Endothelial cell (in vitro differentiated cells): ENCODE measurements around the gene TTC7B. TPM values are rescaled to one million over a fixed set of nuclear protein-coding genes. Genes with fewer than 3 reads are reported as not detected.
"Not testable (repeated sequence)": the region's sequence is repeated elsewhere in the genome, so short reads cannot be mapped to it uniquely, and the experiment has no call there.

ENCODE experiments used
- DNase-seq: peaks from one replicate; pipeline ENCODE4 v3.0.0; 2021; ENCODE audit warnings: low spot score
- H3K27ac Mint-ChIP-seq: one replicate; pipeline ENCODE4 v1.8.0; 2021; ENCODE audit warnings: mixed read lengths, inconsistent platforms; ENCODE audit not compliant: unreplicated experiment
- H3K27me3 Mint-ChIP-seq: one replicate; pipeline ENCODE4 v1.8.0; 2021; ENCODE audit warnings: mild to moderate bottlenecking, moderate library complexity, mixed read lengths, inconsistent platforms; ENCODE audit not compliant: unreplicated experiment
- H3K36me3 Mint-ChIP-seq: one replicate; pipeline ENCODE4 v1.8.0; 2021; ENCODE audit warnings: mild to moderate bottlenecking, low read depth, mixed read lengths, inconsistent platforms; ENCODE audit not compliant: unreplicated experiment
- H3K4me1 Mint-ChIP-seq: one replicate; pipeline ENCODE4 v1.8.0; 2021; ENCODE audit warnings: mild to moderate bottlenecking, mixed read lengths, inconsistent platforms; ENCODE audit not compliant: unreplicated experiment
- H3K4me3 Mint-ChIP-seq: one replicate; pipeline ENCODE4 v1.8.0; 2021; ENCODE audit warnings: mild to moderate bottlenecking, mixed read lengths, inconsistent platforms; ENCODE audit not compliant: unreplicated experiment
- H3K9me3 Mint-ChIP-seq: one replicate; pipeline ENCODE4 v1.8.0; 2021; ENCODE audit warnings: mixed read lengths, inconsistent platforms; ENCODE audit not compliant: unreplicated experiment
- CTCF ChIP-seq: fragments of 200-600 bp; sonication (generic); IDR thresholded peaks from one replicate; pipeline ENCODE4 v1.5.0; 2021; ENCODE audit warnings: antibody characterized with exemption; ENCODE audit not compliant: unreplicated experiment
- total RNA-seq: library from RNA; stranded (reverse); fragmentation: NEBNext Ultra II Directional; extraction: Animal tissue kit (Norgen Biotek cat#: 25700); gene quantifications from one replicate; pipeline ENCODE4 v1.2.1, GENCODE V29; 2021; ENCODE audit not compliant: unreplicated experiment

TTC7B gene
- total RNA-seq, 1 donor from 2014 or later = 93.5 TPM

DNA sequence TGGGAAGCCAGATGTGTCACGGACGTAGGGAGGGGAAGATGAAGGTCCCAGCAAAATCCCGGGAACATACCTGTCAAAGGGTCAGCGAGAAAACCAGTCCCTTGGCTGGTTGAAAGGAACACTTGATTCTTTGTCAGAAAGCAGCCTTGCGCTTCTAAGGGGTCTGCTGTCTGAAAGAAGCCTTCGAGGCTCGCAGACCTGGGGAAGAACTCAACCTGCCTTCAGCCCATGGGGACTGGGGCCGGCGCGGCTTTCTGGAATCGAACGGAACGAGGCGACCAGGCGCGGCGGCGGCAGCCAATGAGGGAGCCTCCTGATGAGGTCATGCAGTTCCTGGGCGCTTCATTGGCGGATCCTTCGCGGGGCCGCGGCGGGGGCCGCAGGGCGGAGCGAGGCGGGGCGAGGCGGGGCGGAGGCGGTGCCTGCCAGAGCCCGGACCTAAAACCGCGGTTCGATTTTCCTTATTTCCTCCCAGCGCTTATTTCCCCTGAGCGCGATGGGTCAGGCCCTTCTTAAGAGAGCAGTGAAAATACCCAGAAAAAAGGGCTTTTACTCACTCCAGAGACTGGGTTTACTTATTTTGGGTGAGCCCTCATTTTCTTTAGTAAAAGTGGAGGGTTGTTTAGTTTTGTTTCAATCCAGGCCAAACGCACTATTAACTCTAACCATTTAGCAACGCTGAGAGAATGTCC, 11.8 kb upstream of the TTC7B start:
- H3K9me3 Mint-ChIP-seq = no peaks in the 10 kb centered on the region
- no peak overlapping the region for H3K4me3 Mint-ChIP-seq
- H3K27ac Mint-ChIP-seq = peak overlapping the region; percentile 64
- H3K27me3 Mint-ChIP-seq = peaks cover 5% of the 10 kb centered on the region
- peaks cover 9% of the 10 kb centered on the region for H3K4me1 Mint-ChIP-seq
- no peak for TF ChIP-seq CTCF
- peaks cover 4% of the 10 kb centered on the region for H3K36me3 Mint-ChIP-seq
- peak; percentile 91 for DNase-seq

- DNase-seq, H3K27ac Mint-ChIP-seq, H3K9me3 Mint-ChIP-seq, H3K27me3 Mint-ChIP-seq, H3K4me1 Mint-ChIP-seq, H3K36me3 Mint-ChIP-seq: not testable (repeated sequence)
- H3K4me3 Mint-ChIP-seq = peak overlapping the region; percentile 4
Observed at GRCh38 chr14:90823542-90823941, 7.3 kb upstream of the TTC7B start.

DNA sequence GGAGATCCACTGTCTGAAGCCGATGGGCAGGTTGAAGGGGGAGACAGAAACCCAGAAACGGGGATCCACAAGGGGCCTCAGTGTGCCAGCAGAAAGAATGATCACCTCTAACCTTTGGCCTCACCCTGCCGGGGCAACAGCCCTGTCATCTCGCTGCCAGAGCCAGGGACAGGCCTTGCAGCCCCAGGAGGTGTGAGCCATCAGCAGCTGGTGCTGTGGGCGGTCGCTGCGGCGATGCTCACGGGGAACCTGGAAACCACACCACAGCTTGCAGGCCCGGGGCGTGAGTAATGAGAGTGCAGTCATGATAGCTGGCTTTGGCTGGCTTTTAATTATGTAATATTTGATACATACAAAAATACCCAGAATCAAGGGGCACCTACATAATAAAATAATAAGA, 4.7 kb upstream of the TTC7B start:
- peaks cover 4% of the 10 kb centered on the region for H3K4me1 Mint-ChIP-seq
- H3K36me3 Mint-ChIP-seq = peaks cover 4% of the 10 kb centered on the region

GRCh38 chr14:90819734-90820393, 3.6 kb upstream of the TTC7B start:
- H3K4me3 Mint-ChIP-seq = no peak overlapping the region
- H3K4me1 Mint-ChIP-seq = peaks cover 12% of the 10 kb centered on the region
- no peak for DNase-seq
- H3K27ac Mint-ChIP-seq = no peak overlapping the region
- TF ChIP-seq CTCF = no peak
- H3K27me3 Mint-ChIP-seq = peaks cover 16% of the 10 kb centered on the region
- peaks cover 4% of the 10 kb centered on the region for H3K36me3 Mint-ChIP-seq
- no peaks in the 10 kb centered on the region for H3K9me3 Mint-ChIP-seq

More for the DNA sequence above, 4.7 kb upstream of the TTC7B start:
- TF ChIP-seq CTCF = no peak
- Mint-ChIP-seq H3K9me3 (no peaks in the 10 kb centered on the region), H3K27me3 (peaks cover 12% of the 10 kb centered on the region), H3K4me3 (no peak overlapping the region), H3K27ac (no peak overlapping the region)
- DNase-seq = no peak

DNA sequence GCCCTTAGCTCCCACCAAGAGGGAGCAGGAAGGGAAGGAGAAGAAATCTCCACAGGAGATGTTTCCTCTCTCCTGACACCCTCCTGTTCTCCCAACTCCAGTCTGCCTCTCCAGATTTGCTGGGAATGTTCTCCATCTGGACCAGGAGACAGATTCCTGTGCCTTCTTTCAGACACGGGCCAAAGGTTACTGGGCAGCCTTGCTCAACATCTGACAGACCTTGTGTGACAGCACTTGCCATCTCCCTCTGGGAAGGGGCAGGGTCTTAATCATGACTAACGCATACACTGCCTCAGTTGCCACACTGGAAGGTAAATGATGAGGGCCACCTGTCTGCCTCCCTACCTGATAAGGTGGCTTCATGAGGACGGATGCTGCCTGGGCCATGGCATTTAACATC, 2.5 kb upstream of the TTC7B start:
- H3K4me3 Mint-ChIP-seq = no peak overlapping the region
- peaks cover 14% of the 10 kb centered on the region for H3K27me3 Mint-ChIP-seq
- no peak for DNase-seq
- H3K27ac Mint-ChIP-seq = no peak overlapping the region
- no peaks in the 10 kb centered on the region for H3K9me3 Mint-ChIP-seq
- TF ChIP-seq CTCF = no peak
- no peaks in the 10 kb centered on the region for H3K36me3 Mint-ChIP-seq
- H3K4me1 Mint-ChIP-seq = peaks cover 16% of the 10 kb centered on the region
